IMR-90 (cell line): ENCODE data around the gene UBR4. TPM values are rescaled to one million over a fixed set of nuclear protein-coding genes. Genes with fewer than 3 reads are reported as not detected.

Experiments
- ATAC-seq: fragments of 200-7000 bp; cut with Tn5 transposase; 2 replicates; pipeline ENCODE4 v1.9.1; 2020; ENCODE audit warnings: low read depth, mild to moderate bottlenecking, moderate library complexity
- BruUV-seq: library from RNA; stranded (reverse); fragments of 400-500 nt; replicated peaks from 2 replicates; lab custom pipeline; 2021; lab: Mats Ljungman, UMichigan
- CTCF ChIA-PET: fragments of 300-600 bp; formaldehyde crosslinking; extraction: SDS; loops from one replicate; lab custom pipeline; 2021; ENCODE audit warnings: antibody characterized with exemption; lab: Yijun Ruan, JAX
- POLR2A ChIA-PET: fragments of 300-600 bp; sonication (Branson Sonifier 250); formaldehyde crosslinking; loops from one replicate; lab custom pipeline; 2022; ENCODE audit warnings: antibody characterized with exemption; ENCODE audit not compliant: unreplicated experiment; lab: Charles Lee
- DNase-seq: peaks from one replicate; pipeline ENCODE4 v3.0.0; 2013
- H2AFZ ChIP-seq: replicated peaks from 2 replicates; pipeline ENCODE3; 2013; ENCODE audit warnings: low read length, mild to moderate bottlenecking; ENCODE audit not compliant: poor library complexity
- H2AK5ac ChIP-seq: 2 replicates; pipeline ENCODE4 v1.6.1; 2013; ENCODE audit warnings: low read depth, low read length, inconsistent platforms
- H2AK9ac ChIP-seq: replicated peaks from 2 replicates; pipeline ENCODE3; 2013; ENCODE audit warnings: mild to moderate bottlenecking, low read depth, low read length, moderate library complexity; ENCODE audit not compliant: poor library complexity
- H2BK120ac ChIP-seq: 2 replicates; pipeline ENCODE4 v1.6.1; 2013; ENCODE audit warnings: low read depth, low read length, inconsistent platforms
- H2BK15ac ChIP-seq: 3 replicates; pipeline ENCODE4 v1.6.1; 2013; ENCODE audit warnings: low read depth, low read length, inconsistent platforms
- H2BK20ac ChIP-seq: 2 replicates; pipeline ENCODE4 v1.6.1; 2013; ENCODE audit warnings: low read depth, mild to moderate bottlenecking, inconsistent platforms, low read length, moderate library complexity
- H2BK5ac ChIP-seq: 2 replicates; pipeline ENCODE4 v1.6.1; 2013; ENCODE audit warnings: mild to moderate bottlenecking, low read depth, low read length, inconsistent platforms; ENCODE audit not compliant: poor library complexity, severe bottlenecking
- H3K14ac ChIP-seq: replicated peaks from 2 replicates; pipeline ENCODE4 v1.6.1; 2013; ENCODE audit warnings: low read depth, low read length, inconsistent platforms
- H3K18ac ChIP-seq: 2 replicates; pipeline ENCODE4 v1.6.1; 2013; ENCODE audit warnings: low read depth, low read length, control low read depth
- H3K23ac ChIP-seq: 2 replicates; pipeline ENCODE4 v1.6.1; 2013; ENCODE audit warnings: low read depth, low read length, inconsistent platforms
- H3K27ac ChIP-seq: 2 replicates; pipeline ENCODE4 v1.5.1; 2013; ENCODE audit warnings: mild to moderate bottlenecking, control low read depth, low read length; ENCODE audit not compliant: insufficient read depth
- H3K27me3 ChIP-seq: 2 replicates; pipeline ENCODE4 v1.6.1; 2013; ENCODE audit warnings: low read length; ENCODE audit not compliant: control insufficient read depth, insufficient read depth
- H3K36me3 ChIP-seq: 2 replicates; pipeline ENCODE4 v1.6.1; 2013; ENCODE audit warnings: low read length, mixed read lengths; ENCODE audit not compliant: control insufficient read depth, insufficient read depth
- H3K4ac ChIP-seq: 2 replicates; pipeline ENCODE4 v1.6.1; 2013; ENCODE audit warnings: low read depth, low read length, inconsistent platforms
- H3K4me1 ChIP-seq: 2 replicates; pipeline ENCODE4 v1.6.1; 2013; ENCODE audit warnings: low read length, mixed read lengths; ENCODE audit not compliant: control insufficient read depth, insufficient read depth
- H3K4me2 ChIP-seq: 2 replicates; pipeline ENCODE4 v1.6.1; 2013; ENCODE audit warnings: low read depth, mild to moderate bottlenecking, control low read depth, low read length, moderate library complexity
- H3K4me3 ChIP-seq: 2 replicates; pipeline ENCODE4 v1.5.1; 2013; ENCODE audit warnings: low read depth, mild to moderate bottlenecking, control low read depth, low read length, moderate library complexity; ENCODE audit not compliant: insufficient read depth
- H3K56ac ChIP-seq: 2 replicates; pipeline ENCODE4 v1.6.1; 2013; ENCODE audit warnings: low read length, inconsistent platforms; ENCODE audit not compliant: insufficient read depth; ENCODE audit errors: extremely low read depth
- H3K79me1 ChIP-seq, 2 experiments: 2 replicates each; pipeline ENCODE4 v1.6.1; 2013; ENCODE audit warnings: low read length in 2 of 2, inconsistent platforms in 1 of 2, low read depth in 1 of 2
- H3K9ac ChIP-seq: 2 replicates; pipeline ENCODE4 v1.6.1; 2013; ENCODE audit warnings: low read depth, low read length, control low read depth
- H3K9me1 ChIP-seq: 2 replicates; pipeline ENCODE4 v1.6.1; 2013; ENCODE audit warnings: low read length, inconsistent platforms; ENCODE audit not compliant: insufficient read depth
- H3K9me3 ChIP-seq: 2 replicates; pipeline ENCODE4 v1.6.1; 2013; ENCODE audit warnings: low read length; ENCODE audit not compliant: control insufficient read depth, insufficient read depth
- H4K20me1 ChIP-seq: 2 replicates; pipeline ENCODE4 v1.6.1; 2013; ENCODE audit warnings: low read length, inconsistent platforms; ENCODE audit not compliant: insufficient read depth
- H4K5ac ChIP-seq: 2 replicates; pipeline ENCODE4 v1.6.1; 2013; ENCODE audit warnings: mild to moderate bottlenecking, low read depth, low read length, control low read depth
- H4K8ac ChIP-seq, 2 experiments: 2 replicates each; pipeline ENCODE4 v1.6.1; 2013; ENCODE audit warnings: low read depth in 2 of 2, low read length in 2 of 2, control low read depth in 1 of 2, inconsistent platforms in 1 of 2
- H4K91ac ChIP-seq: 2 replicates; pipeline ENCODE4 v1.6.1; 2013; ENCODE audit warnings: low read depth, low read length, inconsistent platforms; ENCODE audit not compliant: insufficient read depth
- BHLHE40 ChIP-seq: fragments of 150-350 bp; IDR thresholded peaks from 2 replicates; pipeline ENCODE4 v1.6.1; 2016; ENCODE audit warnings: mild to moderate bottlenecking, low read depth, low read length
- FOS ChIP-seq: fragments of 150-350 bp; IDR thresholded peaks from 2 replicates; pipeline ENCODE4 v1.6.1; 2016; ENCODE audit warnings: low read depth, low read length
- NFE2L2 ChIP-seq: fragments of 150-350 bp; IDR thresholded peaks from 2 replicates; pipeline ENCODE4 v1.6.1; 2016; ENCODE audit warnings: low read depth, mild to moderate bottlenecking, low read length
- RAD21 ChIP-seq: IDR thresholded peaks from 2 replicates; pipeline ENCODE4 v1.6.1; 2012; ENCODE audit warnings: low read length, improper control_type of control experiment
- RCOR1 ChIP-seq: IDR thresholded peaks from 2 replicates; pipeline ENCODE4 v1.6.1; 2012; ENCODE audit warnings: mild to moderate bottlenecking, low read length, improper control_type of control experiment; ENCODE audit not compliant: insufficient replicate concordance
- RFX5 ChIP-seq: IDR thresholded peaks from 2 replicates; pipeline ENCODE4 v1.8.0; 2012; ENCODE audit warnings: low read depth, mild to moderate bottlenecking, low read length, moderate library complexity
- WGBS, 2 experiments: methylation state at CpG; one replicate each; pipeline versions ENCODE4 v1.1.5 to v1.1.7; 2013; ENCODE audit warnings: missing lambda C conversion rate in 2 of 2; ENCODE audit not compliant: insufficient read length in 1 of 2; ENCODE audit errors: extremely low coverage in 2 of 2; 5-methylcytosine and 5-hydroxymethylcytosine counted together
- dilution Hi-C: fragments of 300-500 bp; cut with HindIII; formaldehyde crosslinking; loops from one replicate; pipeline ENCODE4 v1.14.3; 2018; ENCODE audit warnings: low sequenced_read_pairs; ENCODE audit not compliant: unreplicated experiment
- in situ Hi-C: fragments of 300-500 bp; cut with MboI; formaldehyde crosslinking; loops from 3 replicates; pipeline ENCODE4 v1.14.3; 2019; ENCODE audit warnings: low sequenced_read_pairs, inconsistent platforms, mixed read lengths
- intact Hi-C: fragments of 100-400 bp; cut with micrococcal nuclease; formaldehyde crosslinking; loops from 2 replicates; pipeline ENCODE4 v1.10.0; 2022
- polyA plus RNA-seq, 3 experiments: library from polyadenylated mRNA; depleted of rRNA; stranded (reverse); fragments of >200 nt; gene quantifications; 2 replicates each; pipeline ENCODE4 v1.2.3, GENCODE V29; 2012; ENCODE audit warnings: low replicate concordance in 1 of 3
- total RNA-seq: library from RNA; depleted of rRNA; stranded (reverse); fragments of >200 nt; gene quantifications from 2 replicates; pipeline ENCODE4 v1.2.3, GENCODE V29; 2012
- TF ChIP-seq, protein P1 (sequence below): fragments of 150-350 bp; IDR thresholded peaks from 2 replicates; pipeline ENCODE4 v1.6.1; 2016; ENCODE audit warnings: low read depth, mild to moderate bottlenecking, low read length, moderate library complexity, borderline replicate concordance

Gene UBR4
- total and polyA plus RNA-seq, 2 of the 4 experiments (the other 2 are of a cell fraction) = 87.8 to 121 TPM

DNA sequence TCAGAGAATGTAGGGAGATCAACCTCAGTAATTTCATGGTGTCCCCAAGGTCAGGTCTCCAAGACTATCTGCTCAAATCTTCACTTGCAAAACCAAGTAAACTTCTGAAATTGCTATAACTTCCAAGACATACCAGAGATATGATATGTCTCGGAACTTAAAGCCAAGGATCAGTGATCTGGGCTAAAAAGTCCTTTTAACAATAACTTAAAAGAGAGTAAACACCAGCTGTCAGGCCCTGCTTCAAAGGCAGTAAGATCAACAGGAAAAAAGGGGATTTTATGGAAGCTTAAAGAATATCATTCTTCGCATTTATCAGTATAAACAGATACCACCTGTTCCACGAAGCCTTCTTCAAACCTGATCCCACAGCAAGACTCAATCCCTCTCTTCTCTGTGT is 13.7 kb downstream of the UBR4 start:
- H4K8ac ChIP-seq = no peak overlapping the region
- H3K9ac ChIP-seq = no peak overlapping the region
- no peak overlapping the region for H2AK5ac ChIP-seq
- no peak overlapping the region for H3K4me2 ChIP-seq
- peaks cover 50 to 71% of the 10 kb centered on the region in 2 experiments for H3K79me1 ChIP-seq
- H3K36me3 ChIP-seq = peaks cover 64% of the 10 kb centered on the region
- DNase-seq (no peak), ATAC-seq (no peak)
- WGBS, 2 experiments = no CpG with 5 or more reads among the region's 3 CpGs
- in situ Hi-C loops (no loop called here), dilution Hi-C loops (no loop called here), intact Hi-C loops (no loop called here)
- CTCF ChIA-PET = interaction anchor here (0.6 kb wide), 1 partner anchor 37 kb away, joined by 6 read pairs; no protein-coding TSS in a partner anchor
- no peaks in the 10 kb centered on the region for H3K9me3 ChIP-seq
- peaks cover 49% of the 10 kb centered on the region for H4K20me1 ChIP-seq
- TF ChIP-seq FOS = no peak
- TF ChIP-seq RAD21 = no peak
- no peak for TF ChIP-seq BHLHE40
- TF ChIP-seq NFE2L2 = no peak
- TF ChIP-seq RCOR1 = no peak
- TF ChIP-seq RFX5 = no peak
- TF ChIP-seq, protein P1, sequence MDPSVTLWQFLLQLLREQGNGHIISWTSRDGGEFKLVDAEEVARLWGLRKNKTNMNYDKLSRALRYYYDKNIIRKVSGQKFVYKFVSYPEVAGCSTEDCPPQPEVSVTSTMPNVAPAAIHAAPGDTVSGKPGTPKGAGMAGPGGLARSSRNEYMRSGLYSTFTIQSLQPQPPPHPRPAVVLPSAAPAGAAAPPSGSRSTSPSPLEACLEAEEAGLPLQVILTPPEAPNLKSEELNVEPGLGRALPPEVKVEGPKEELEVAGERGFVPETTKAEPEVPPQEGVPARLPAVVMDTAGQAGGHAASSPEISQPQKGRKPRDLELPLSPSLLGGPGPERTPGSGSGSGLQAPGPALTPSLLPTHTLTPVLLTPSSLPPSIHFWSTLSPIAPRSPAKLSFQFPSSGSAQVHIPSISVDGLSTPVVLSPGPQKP = no peak
- no peak overlapping the region for H3K56ac ChIP-seq
- no peak overlapping the region for H3K23ac ChIP-seq
- no TSS peak for BruUV-seq
- POLR2A ChIA-PET = no interaction called here
- no peak overlapping the region for H4K5ac ChIP-seq
- no peak overlapping the region for H3K4ac ChIP-seq
- H2BK15ac ChIP-seq = no peak overlapping the region
- H3K27me3 ChIP-seq = no peaks in the 10 kb centered on the region
- no peak overlapping the region for H2BK120ac ChIP-seq
- H3K4me3 ChIP-seq = no peak overlapping the region
- H3K14ac ChIP-seq = no peak overlapping the region
- H2BK20ac ChIP-seq = no peak overlapping the region
- H3K18ac ChIP-seq = no peak overlapping the region
- H3K27ac ChIP-seq = no peak overlapping the region
- H3K4me1 ChIP-seq = no peaks in the 10 kb centered on the region; the same call in 1 of the 2 replicates
- H3K9me1 ChIP-seq = peaks cover 6% of the 10 kb centered on the region; the same call in 1 of the 2 replicates
- H2AFZ ChIP-seq = no peak overlapping the region
- H2AK9ac ChIP-seq = no peak overlapping the region
- H4K91ac ChIP-seq = no peak overlapping the region
- no peak overlapping the region for H2BK5ac ChIP-seq
